DMS 273 treated with DMSO at 0.1 percent for 48 hours (cell line): Measurements from ENCODE around the gene AKAP8L.

ENCODE experiments used
- DNase-seq: peaks from one replicate; lab custom pipeline; 2025; lab: John Stamatoyannopoulos, UW

Gene AKAP8L

DNA sequence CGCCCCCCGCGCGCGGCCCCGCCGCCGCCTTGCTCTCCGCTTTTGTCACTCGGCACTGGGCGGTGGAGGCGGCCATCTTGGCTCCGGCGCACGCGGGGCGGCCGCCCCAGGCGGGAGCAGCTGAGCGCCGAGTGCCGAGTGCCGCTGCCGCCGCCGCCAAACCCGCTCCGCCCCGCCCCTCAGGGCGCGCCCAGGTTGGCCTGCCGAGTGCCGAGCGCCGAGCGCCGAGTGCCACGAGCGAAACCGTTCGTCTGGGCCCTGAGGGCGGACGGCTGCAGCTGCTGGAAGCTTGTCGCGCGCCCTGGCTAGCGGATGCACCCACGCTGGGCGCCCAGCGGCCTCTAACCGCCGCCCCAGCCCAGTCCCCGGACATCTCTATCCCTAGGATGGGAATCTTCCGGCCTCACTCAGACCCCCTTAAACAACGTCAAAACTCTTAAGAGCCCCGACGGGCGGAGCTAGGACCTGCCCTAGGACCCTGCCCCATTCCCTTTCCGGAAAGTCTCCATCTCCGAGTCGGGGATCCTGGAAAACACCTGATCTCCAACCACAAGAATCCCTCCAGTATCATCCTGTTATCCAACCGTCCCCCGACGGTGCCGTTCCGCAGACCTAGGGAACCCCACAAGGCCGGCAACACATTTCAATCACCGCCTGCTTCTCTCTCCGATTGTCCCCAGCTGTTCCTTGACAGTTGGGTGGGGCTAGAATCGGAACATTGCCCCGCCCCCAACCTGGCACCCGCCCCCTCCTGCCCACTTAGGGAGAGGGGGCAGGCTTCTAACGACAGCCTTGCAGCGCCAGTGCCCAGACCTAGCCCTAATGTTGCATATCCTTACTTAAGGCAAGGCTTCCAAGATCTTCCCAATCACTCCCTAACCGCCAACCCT lies 14.1 kb upstream of the AKAP8L start:
- peak; percentile 53 for DNase-seq

DNA sequence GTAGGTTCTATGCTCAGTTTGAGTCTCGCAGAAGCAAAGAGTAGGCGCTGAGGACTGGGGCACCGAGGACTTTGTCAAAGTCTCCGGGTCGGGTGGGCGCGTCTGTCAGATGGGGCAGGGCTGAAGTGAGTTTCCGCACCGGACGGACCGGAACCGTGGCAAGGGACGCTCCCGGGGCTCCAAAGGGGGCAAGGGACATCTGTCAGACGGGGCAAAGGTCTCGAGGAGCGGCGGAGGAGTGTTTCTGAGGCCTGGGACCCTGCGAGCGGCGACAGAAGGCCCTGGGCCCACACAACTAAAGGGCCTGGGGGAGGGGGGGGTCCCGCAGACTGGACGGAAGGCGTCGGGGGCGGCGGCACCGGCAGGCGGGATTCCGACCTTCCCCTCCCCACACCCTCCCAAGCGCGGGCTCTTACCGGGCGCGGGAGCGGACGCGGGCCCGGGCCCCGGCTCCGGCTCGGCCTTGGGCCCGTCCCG lies 13.3 kb upstream of the AKAP8L start:
- DNase-seq = no peak

- DNase-seq = no peak
Observed at GRCh38 chr19:15431396-15432017, 12.7 kb upstream of the AKAP8L start.

GRCh38 chr19:15430526-15431120 lies 11.8 kb upstream of the AKAP8L start:
- no peak for DNase-seq

DNA sequence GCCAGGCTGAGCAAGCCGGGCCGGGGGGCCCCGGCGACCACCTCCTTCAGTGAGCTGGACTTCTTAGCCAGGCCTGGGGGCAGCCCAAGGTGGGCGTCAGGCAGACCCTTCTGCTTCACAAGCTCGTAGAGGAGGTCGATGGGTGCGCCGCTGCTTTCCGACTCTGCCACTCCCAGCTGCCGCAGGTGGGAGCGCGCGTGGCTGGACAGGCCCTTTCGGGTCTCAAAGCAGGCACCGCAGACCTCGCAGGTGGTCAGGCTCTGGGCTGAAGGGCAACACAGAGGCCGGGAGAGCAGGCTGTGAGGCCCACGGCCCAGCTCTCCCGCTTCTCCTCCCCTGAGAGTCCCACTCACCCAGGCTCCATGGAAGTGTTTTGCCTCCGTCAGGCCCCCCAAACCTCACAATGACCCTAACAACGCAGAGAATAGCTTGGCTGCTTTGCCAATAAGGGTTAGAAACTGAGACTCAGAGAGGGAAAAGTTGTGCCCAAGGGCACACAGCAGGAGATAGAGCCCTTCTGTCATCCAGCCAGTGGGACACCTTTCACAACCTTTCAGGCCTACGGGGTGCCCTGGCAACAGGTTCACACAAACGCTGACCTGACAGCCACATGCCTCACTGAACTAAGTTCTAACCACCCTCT lies 11.2 kb upstream of the AKAP8L start:
- DNase-seq = no peak

GRCh38 chr19:15428956-15429824 lies 10.4 kb upstream of the AKAP8L start:
- no peak for DNase-seq

- no peak for DNase-seq
Observed at GRCh38 chr19:15427991-15428471, 9.2 kb upstream of the AKAP8L start.

GRCh38 chr19:15427350-15427700 lies 8.5 kb upstream of the AKAP8L start:
- no peak for DNase-seq

DNA sequence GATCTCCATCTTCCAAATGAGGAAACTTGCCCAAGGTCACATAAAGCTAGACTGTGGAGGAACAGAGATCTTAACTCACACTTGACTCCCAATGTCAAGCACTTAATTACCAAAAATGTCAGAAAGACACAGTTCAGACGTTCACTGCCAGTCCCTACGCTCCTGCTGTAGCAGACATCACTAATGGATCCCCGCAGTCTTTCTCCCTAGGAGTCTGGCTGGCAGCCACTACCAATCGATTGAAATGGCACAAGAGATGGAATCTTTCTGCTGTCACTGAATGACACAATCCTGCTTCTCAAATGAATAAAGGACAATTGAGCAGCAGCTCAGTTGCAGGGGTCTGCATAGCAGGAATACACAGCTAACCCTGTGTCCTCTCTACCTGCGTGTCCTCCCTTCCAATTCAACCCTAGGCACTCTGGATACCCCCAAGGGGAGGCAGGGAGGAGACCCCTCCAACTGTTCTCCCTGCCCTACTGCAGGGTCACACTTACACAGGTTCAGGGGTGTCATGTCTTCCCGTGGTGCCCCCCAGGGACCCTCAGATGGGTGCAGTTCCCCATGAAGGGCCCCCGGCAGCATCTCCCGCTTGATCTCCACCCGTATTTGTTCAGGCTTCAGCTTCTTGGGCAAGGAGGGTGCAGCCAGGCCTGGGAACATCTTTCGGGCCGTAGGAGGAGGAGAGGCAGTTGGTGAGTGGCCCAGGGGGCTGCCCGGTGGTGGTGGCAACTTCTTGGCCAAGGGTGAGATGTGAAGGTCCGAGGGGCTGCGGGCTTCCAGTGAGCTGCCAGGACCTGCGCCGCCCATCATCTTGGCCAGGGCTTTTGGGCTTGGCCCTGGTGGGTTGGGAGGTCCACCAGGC lies 7.9 kb upstream of the AKAP8L start:
- no peak for DNase-seq

- DNase-seq = no peak
Observed at GRCh38 chr19:15425321-15425950, 6.6 kb upstream of the AKAP8L start.

DNA sequence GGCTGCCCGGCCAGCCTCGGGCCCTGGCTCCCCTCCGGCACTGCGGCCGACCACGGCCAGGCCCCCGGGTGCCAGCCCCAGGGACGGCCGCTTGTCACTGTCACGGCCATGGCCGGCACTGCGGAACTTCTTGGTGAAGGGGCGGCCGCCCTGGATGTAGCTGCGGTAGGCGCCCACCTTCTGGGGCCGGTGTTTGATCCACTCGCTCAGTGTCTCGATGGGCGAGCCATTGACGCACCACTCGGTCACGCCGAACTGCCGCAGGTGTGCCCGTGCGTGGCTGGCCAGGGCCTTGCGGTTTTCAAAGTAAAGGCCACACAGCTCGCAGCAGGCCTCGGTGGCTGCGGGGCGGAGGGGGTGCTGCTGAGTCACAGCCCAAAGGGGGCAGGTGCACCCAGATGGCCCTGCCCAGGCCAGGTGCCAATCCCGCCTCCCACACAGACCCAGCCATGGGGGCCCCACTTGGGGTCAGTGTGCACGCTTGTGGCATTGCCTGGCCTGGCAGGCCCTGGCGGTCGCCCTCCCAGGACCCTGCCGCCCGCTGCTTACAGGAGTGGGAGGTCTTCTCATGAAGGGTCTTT lies 6.0 kb upstream of the AKAP8L start:
- no peak for DNase-seq

GRCh38 chr19:15424121-15424520 lies 5.3 kb upstream of the AKAP8L start:
- DNase-seq = no peak

DNA sequence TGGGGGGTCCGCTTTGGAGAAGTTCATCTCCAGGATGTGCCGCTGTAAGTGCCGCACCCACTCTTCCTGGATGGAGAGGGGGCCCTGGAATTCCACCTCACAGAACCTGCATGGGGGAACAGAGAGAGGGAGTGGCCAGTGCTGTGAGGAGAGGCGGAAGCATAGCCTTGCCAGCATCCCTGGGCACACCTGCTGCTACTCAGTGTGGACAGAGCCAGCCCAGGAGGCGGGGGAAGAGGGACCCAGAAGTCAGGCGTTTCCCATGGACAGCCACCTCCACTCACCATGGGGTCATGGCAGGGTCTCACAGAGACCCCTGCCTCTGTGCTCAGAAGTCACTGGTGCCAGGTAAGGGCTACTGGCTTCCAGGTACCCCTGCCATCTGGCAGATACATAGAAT lies 4.3 kb upstream of the AKAP8L start:
- DNase-seq = no peak

GRCh38 chr19:15422296-15423075 lies 3.7 kb upstream of the AKAP8L start:
- DNase-seq = no peak

- peak; percentile 74 for DNase-seq
Observed at GRCh38 chr19:15421721-15422260, 3.0 kb upstream of the AKAP8L start.

DNA sequence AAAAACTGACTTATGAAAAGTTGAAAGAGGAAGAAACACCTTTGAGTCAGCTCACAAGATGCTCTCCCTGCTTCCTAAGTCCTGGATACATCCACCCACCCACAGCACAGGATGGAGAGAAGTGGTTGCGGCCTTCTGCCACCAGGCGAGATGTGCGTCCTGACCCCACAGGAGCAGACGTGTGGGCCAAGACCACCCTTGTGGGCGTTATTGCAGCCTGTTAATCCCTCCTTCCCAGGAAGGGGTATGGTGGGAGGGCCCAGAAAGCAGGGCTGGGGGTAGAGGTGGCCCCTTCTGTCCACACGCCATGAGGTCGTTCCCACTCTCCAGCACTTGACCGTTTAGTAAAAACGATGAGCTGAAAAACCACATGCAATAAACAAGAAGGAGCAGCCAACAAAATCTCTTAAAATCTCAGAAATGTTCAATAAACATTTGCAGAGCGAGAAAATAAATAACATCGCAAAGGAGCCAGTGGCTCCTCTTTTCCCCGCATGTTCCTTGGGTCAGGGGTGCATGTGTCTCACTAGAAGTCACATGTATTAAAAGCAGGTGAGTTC lies 2.4 kb upstream of the AKAP8L start:
- DNase-seq = no peak

GRCh38 chr19:15419413-15420025 lies 731 bp upstream of the AKAP8L start:
- no peak for DNase-seq

DNA sequence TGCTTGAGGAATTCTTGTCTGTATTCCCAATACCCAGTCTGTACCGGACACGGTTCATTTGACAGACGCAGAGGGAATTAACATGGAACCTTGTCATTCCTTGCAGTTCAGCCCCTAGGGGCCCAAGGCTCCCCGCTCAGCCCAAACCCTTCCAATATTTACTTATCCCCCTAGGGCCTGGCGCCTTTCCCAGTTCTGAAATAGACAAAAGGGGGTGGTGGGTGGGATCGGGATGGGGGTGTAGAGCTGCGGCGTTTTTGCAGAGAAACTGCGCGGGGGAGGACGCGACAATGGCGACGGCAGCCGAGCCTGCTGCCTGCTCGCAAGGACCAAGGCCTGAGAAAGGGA lies 583 bp downstream of the AKAP8L start:
- DNase-seq = no peak
